ENCODE results near the gene SUGCT. TPM values are rescaled to one million over a fixed set of nuclear protein-coding genes. Genes with fewer than 3 reads are reported as not detected.
"Not testable (repeated sequence)": the region's sequence is repeated elsewhere in the genome, so short reads cannot be mapped to it uniquely, and the experiment has no call there.

Gene SUGCT
- total and polyA plus RNA-seq, 10 donors = 1.4 to 13.6 (median 2.5) TPM

GRCh38 chr7:40645197-40645596, 510.4 kb downstream of the SUGCT start:
- no peak for DNase-seq
- intact Hi-C loops (cut with DNase I; ENCODE audit: low total_unique reads) = no loop called here
- WGBS, 5 donors = 75 to 89% (median 87%) methylated on average over 4 of the region's 4 CpGs
- Histone ChIP-seq H3K27me3 (replicated peaks in 1 of 7) (no peaks in the 10 kb centered on the region), H3K36me3 (no peaks in the 10 kb centered on the region), H3K4me3 (no peak overlapping the region), H3K4me1 (no peaks in the 10 kb centered on the region), H3K27ac (no peak overlapping the region), H3K9me3 (no peaks in the 10 kb centered on the region)
- TF ChIP-seq POLR2AphosphoS5 (IDR thresholded peaks at IDR 0.05) (no peak), POLR2A (IDR thresholded peaks at IDR 0.05) (no peak)
- TF ChIP-seq, protein P1, sequence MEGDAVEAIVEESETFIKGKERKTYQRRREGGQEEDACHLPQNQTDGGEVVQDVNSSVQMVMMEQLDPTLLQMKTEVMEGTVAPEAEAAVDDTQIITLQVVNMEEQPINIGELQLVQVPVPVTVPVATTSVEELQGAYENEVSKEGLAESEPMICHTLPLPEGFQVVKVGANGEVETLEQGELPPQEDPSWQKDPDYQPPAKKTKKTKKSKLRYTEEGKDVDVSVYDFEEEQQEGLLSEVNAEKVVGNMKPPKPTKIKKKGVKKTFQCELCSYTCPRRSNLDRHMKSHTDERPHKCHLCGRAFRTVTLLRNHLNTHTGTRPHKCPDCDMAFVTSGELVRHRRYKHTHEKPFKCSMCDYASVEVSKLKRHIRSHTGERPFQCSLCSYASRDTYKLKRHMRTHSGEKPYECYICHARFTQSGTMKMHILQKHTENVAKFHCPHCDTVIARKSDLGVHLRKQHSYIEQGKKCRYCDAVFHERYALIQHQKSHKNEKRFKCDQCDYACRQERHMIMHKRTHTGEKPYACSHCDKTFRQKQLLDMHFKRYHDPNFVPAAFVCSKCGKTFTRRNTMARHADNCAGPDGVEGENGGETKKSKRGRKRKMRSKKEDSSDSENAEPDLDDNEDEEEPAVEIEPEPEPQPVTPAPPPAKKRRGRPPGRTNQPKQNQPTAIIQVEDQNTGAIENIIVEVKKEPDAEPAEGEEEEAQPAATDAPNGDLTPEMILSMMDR (IDR thresholded peaks at IDR 0.05 in 8 of 11, conservative IDR thresholded peaks at IDR 0.05 in 3 of 11) = no peak

DNA sequence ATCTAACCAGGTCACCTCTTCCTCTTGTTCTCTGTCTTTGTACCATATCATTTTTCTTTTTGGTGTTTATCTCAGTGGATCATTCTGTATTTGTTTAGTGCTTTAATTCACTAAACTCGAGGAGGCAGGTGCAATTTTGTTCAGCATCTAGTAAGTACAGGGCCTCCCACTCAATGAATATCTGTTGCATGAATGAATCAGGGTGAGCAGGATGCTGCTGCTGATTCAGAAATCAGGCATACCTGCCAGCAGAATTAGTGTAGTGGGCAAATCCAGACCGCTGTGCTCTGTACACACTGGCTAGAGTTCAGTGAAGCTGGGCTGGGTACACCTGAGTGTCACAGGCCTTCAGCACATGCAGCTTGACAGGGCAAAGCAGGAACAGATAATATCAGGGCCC, 511.9 kb downstream of the SUGCT start:
- peaks cover 0 to 8% (median 7%) of the 10 kb centered on the region in 8 donors for H3K9me3 ChIP-seq
- 75 to 85% (median 80%) methylated on average over 2 of the region's 2 CpGs for WGBS, 5 donors
- no peaks in the 10 kb centered on the region for H3K27me3 ChIP-seq (replicated peaks in 1 of 7)
- no peak overlapping the region for H3K27ac ChIP-seq
- H3K4me3 ChIP-seq = no peak overlapping the region
- intact Hi-C loops (cut with DNase I; ENCODE audit: low total_unique reads) = no loop called here
- no peak for DNase-seq
- no peak for TF ChIP-seq POLR2AphosphoS5 (IDR thresholded peaks at IDR 0.05)
- no peak for TF ChIP-seq POLR2A (IDR thresholded peaks at IDR 0.05)
- TF ChIP-seq, protein P1 (IDR thresholded peaks at IDR 0.05 in 8 of 11, conservative IDR thresholded peaks at IDR 0.05 in 3 of 11) = no peak
- no peaks in the 10 kb centered on the region for H3K4me1 ChIP-seq
- H3K36me3 ChIP-seq = no peaks in the 10 kb centered on the region

- Histone ChIP-seq H3K4me1 (no peaks in the 10 kb centered on the region), H3K9me3 (peaks cover 0 to 8% (median 7%) of the 10 kb centered on the region in 8 donors), H3K36me3 (no peaks in the 10 kb centered on the region), H3K27me3 (replicated peaks in 1 of 7) (no peaks in the 10 kb centered on the region), H3K4me3 (no peak overlapping the region), H3K27ac (no peak overlapping the region)
- WGBS, 5 donors = 84 to 98% (median 93%) methylated on average over 5 of the region's 5 CpGs
- DNase-seq = no peak
- intact Hi-C loops (cut with DNase I; ENCODE audit: low total_unique reads) = no loop called here
- TF ChIP-seq POLR2A (IDR thresholded peaks at IDR 0.05) (no peak), POLR2AphosphoS5 (IDR thresholded peaks at IDR 0.05) (no peak)
- TF ChIP-seq, protein P1 (IDR thresholded peaks at IDR 0.05 in 8 of 11, conservative IDR thresholded peaks at IDR 0.05 in 3 of 11) = no peak
Observed at GRCh38 chr7:40647719-40648118, 512.9 kb downstream of the SUGCT start.

- no peak overlapping the region for H3K27ac ChIP-seq
- H3K9me3 ChIP-seq = peaks cover 0 to 8% (median 7%) of the 10 kb centered on the region in 8 donors
- no peak for DNase-seq
- intact Hi-C loops (cut with DNase I; ENCODE audit: low total_unique reads) = no loop called here
- no peak overlapping the region for H3K4me3 ChIP-seq
- H3K4me1 ChIP-seq = no peaks in the 10 kb centered on the region
- H3K36me3 ChIP-seq = no peaks in the 10 kb centered on the region
- TF ChIP-seq, protein P1 (IDR thresholded peaks at IDR 0.05 in 8 of 11, conservative IDR thresholded peaks at IDR 0.05 in 3 of 11) = no peak
- TF ChIP-seq POLR2A (IDR thresholded peaks at IDR 0.05) = no peak
- TF ChIP-seq POLR2AphosphoS5 (IDR thresholded peaks at IDR 0.05) = no peak
- no peaks in the 10 kb centered on the region for H3K27me3 ChIP-seq (replicated peaks in 1 of 7)
- WGBS, 5 donors = 75 to 93% (median 90%) methylated on average over 1 of the region's 1 CpG
Observed at GRCh38 chr7:40649247-40649646, 514.4 kb downstream of the SUGCT start.

DNA sequence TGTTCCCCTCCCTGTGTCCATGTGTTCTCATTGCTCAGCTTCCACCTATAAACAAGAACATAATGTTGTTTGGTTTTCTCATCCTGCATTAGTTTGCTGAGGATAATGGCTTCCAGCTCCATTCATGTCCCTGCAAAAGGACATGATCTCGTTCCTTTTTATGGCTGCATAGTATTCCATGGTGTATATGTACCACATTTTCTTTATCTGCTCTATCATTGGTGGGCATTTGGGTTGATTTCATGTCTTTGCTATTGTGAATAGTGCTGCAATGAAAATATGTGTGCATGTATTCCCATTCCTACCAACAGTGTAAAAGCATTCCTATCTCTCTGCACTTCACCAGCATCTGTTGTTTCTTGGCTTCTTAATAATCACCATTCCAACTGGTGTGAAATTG, 516.1 kb downstream of the SUGCT start:
- H3K27me3 ChIP-seq (replicated peaks in 1 of 7); H3K4me1 ChIP-seq; H3K4me3 ChIP-seq; H3K9me3 ChIP-seq; DNase-seq; H3K36me3 ChIP-seq; H3K27ac ChIP-seq; intact Hi-C loops (cut with DNase I; ENCODE audit: low total_unique reads): not testable (repeated sequence)
- WGBS, 5 donors = 75 to 91% (median 86%) methylated on average over 1 of the region's 1 CpG
